Skin of body (tissue), 2 donors: ENCODE measurements around the gene OTOP2. TPM values are rescaled to one million over a fixed set of nuclear protein-coding genes. Genes with fewer than 3 reads are reported as not detected.

Experiments
- DNase-seq: peaks from one replicate; lab custom pipeline; 2025; lab: John Stamatoyannopoulos, UW
- total RNA-seq: library from RNA; depleted of rRNA; stranded (reverse); fragments of >200 nt; gene quantifications from one replicate; pipeline ENCODE4 v1.2.3, GENCODE V29; 2014

OTOP2 gene
- total RNA-seq, 1 donor from 2014 or later: not detected

DNA sequence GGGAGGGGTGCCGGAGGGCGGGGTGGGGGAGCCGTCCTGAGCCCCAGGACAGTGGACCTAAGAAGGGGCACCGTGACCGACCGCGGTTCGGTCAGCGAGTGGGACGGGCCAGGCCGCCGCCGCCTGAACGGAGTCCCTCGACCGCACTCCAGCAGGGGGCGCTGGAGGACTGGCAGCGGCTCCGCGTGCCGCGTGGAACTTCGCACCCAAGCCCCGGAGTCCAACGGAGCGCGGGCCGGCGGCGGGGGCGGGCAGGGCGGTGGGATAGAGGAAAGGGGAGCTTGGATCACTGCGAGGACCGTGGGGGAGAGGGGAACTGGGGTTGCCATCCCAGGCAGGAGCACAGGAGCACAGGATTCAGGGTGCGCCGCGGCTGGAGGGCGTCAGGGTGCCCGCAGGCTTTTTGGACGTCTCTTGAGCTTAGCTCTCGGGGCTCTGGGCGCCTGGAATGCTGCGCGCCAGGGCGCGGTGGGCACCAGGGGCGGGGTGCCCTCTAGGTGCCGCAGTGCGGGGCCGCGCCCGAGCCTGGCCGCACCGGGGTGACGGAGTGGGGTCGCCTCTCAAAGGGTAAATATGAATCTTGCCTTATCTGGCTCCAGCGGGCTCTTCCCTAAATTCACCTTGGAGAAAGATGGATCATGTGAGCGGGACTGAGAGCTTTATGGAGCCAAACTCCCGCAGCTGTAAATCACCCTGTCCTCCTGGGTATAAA lies 379 bp upstream of the OTOP2 start:
- no peak for DNase-seq

DNA sequence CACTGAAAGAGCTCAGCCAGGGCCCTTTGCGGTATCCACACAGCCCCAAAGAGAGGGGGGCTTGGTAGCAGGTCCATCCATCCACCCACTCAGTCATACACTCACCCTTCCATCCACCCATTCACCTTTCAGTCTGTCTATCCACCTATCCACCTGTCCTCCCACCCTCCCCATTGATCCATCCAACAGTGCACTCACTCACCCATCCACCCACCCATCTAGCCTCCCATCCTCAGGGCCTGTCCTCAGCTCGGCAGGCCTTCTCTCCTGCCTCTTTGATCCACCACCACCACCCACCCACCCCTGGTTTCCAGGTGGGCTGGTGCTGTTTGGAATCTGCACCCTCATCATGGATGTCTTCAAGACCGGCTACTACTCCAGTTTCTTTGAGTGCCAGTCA lies 1.2 kb downstream of the OTOP2 start:
- DNase-seq: no peak

DNA sequence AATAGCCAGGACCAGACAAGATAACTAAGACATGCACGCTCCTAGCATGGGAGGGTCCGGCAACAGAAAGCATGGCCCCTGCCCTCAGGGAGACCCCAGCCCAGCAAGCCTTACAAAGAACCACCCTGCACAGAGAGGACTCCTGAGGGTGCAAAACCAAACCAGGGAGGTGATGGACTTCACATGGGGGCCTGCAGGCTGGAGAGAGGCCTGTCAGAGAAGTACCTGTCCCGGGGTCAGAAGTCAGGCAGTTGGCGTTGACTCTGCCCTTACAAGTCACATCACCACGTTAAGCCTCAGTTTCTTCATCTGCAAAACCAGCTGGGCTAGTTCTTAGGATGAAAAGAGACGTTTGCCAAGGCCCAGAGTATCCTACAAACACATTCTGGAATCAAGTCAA lies 4.7 kb downstream of the OTOP2 start:
- no peak for DNase-seq

DNA sequence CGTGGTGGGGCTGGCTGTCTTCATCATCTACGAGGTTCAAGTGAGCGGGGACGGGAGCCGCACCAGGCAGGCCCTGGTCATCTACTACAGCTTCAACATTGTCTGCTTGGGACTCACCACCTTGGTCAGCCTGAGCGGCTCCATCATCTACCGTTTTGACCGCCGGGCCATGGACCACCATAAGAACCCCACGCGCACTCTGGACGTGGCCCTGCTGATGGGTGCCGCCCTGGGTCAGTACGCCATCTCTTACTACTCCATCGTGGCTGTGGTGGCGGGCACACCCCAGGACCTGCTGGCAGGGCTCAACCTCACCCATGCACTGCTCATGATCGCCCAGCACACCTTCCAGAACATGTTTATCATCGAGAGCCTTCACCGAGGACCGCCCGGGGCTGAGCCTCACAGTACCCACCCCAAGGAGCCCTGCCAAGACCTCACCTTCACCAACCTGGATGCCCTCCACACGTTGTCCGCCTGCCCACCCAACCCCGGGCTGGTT lies 6.5 kb downstream of the OTOP2 start:
- DNase-seq: no peak

DNA sequence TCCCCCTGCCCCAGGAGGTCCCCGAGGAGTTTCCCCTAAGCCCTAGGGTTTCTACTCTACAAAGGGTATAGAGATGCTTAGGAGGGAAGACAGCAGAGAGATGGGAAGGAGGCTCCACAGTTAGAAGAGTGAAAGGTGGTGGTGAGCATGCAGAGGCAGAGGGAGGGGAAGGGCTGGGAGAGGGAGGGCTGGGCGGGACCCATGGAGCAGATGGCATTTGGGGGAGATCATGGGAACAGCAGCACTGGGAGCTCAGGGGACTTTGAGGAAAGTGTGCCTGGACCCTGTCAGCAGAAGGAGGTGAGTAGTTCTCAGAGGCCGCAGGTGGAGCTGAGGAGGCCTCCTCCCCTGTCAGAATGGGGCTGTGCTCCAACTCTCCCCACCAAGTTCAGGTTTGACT lies 11.0 kb downstream of the OTOP2 start:
- DNase-seq: no peak

DNA sequence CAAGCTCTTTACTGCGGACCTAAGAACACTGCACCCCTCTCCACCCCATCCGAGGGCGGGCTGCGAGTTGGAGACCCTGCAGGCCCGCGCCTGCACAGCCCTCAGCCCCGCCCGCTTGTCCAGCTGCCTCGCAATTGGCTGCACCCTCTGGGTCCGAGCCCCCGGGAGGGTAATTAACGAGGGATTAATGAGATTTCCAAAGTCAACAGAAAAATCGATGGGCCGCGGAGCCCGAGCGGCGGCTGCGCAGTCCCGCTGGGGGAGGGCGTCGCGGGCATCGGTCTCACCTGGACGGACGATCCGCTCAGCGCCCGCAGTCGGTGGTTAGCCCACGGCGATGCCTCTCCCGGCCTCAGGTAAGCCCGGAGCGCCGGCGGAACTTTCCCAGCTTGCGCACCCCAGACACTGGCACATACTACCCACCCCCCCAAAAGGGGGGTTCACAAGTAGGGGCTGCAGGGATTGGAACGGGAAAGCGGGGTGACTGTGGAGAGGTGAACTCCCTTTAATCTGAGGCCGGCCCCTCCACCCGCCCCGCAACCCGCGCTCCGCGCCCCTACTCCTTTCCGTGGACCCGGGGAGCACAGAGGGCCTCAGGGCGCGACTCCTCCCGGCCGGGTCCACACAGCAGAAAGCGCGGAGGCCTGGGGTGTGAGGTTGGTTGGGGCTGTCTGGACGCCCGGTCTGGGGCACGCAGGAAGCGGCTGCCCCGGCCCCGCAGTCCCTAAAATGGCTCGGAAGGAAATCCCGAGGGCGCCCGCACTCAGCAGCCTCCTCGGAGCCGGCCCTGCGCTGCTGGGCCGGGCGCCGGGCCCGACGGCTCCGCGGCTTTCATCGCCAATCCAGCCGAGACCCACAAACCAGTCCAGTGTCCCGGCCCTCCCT lies 11.8 kb downstream of the OTOP2 start, which contains the start of gene OTOP3:
TSS of gene OTOP3 (plus strand) at position 314 of the 885 bp plus-strand sequence. CDS start at position 338, 24 bp downstream.
- DNase-seq: no peak

DNA sequence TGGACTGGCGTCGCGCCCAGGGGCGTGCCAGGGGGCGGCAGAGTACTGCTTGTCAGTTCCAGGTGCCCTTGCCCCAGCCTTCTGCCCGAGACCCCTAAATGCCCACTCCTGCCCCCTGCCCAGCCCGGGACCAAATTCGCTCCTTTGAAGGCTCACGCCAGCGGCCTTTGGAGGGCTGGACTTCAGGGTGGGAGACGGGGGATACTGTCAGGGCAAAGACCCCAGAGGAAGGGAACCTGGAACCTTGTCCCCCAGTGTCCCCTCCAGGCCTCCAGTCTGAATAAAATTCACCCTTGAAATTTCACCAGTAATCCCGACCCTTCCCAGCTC lies 12.4 kb downstream of the OTOP2 start:
- DNase-seq: no peak

DNA sequence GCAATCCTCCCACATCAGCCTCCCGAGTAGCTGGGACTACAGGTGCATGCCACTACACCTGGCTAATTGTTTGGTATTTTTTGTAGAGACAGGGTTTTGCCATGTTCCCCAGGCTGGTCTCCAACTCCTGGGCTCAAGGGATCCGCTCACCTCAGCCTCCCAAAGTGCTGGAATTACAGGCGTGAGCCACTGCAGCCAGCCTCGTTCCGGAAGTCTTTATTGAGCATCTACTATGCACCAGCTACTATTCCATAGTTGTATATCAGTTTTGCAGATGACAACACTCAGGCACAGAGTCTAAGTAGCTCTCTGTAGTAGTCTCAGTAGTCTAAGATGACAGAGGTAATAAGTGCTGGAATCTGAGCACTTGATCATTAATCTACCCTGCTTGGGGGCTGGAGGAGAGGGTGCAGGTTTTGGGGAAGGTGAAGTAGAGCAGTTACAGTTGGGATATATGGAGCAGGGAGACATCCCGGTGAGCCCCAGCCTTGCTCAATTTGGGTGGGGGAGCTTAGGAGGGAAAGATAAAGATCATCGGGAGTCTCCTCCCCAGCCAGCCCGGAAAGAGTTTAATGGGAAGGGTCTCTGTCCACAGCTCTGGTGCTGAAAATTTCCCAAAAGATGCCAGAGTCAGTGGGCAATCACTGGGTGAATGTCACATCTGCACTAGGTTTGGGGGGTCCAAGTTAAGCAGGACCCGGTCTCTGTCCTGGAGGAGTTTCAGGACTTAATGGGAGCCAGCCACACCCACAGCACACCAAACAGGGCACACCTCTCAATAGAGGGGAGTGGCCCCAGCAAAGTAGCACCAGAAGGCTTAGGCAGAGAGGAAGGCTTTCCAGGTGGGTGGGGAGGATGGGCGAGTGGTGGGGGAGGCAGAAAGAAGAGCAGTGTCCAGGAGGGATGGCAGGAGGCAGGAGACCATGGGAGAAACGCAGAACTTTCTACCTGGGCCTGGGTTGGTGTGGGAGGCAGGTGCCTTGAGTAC lies 13.3 kb downstream of the OTOP2 start:
- DNase-seq: no peak

DNA sequence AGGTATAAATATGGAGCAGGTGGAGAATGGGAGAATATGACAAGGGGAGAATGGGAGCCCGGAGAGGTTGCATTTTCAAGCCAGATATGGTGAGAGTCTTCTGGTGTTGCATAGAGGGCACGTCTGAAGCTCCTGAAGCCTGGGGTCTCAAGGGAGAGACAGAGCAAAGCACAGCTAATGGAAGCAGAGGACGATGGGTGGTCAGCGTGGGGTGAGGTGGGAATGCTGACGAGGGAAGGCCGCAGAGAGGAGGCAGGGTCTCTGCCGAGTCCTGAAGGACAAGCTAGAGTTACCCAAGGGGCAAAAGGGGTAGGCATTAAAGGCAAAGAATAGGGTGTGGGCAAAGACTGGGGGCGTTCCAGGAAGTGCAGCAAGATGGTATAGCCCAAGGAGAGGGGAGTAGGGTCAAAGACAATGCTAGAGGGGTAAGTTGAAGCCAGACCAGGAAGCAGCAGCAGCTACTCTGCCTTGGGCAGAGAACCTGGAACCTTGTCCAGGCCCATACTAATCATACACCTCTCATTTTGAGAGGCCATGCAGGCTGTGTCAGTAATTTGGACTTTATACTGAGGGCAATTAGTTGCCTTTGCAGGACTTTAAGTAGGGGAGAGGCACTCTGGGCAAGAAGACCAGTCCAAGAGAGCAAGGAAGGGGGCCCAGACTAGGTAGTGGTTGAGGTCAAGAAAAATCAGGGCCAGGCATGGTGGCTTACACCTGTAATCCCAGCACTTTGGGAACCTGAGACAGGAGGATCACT lies 14.3 kb downstream of the OTOP2 start:
- DNase-seq: no peak

DNA sequence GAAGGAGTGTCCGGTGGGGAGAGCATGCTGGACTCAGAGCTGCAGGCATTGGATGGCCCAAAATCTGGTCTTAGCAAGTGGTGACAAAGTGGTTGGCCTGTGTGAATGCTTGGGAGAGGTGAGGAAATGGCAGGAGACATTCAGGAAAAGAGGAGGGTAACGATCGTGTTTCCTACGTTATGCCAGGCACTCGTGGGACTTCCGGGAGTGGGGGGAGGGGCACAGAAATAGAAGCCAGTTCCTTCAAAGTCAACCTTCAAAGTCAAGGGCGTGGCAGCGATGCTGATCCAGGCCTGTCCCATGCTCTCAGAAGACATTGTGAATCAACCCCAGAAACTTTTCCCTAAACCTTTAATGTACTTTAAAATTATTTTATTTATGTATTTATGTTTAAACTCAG lies 15.5 kb downstream of the OTOP2 start:
- no peak for DNase-seq

DNA sequence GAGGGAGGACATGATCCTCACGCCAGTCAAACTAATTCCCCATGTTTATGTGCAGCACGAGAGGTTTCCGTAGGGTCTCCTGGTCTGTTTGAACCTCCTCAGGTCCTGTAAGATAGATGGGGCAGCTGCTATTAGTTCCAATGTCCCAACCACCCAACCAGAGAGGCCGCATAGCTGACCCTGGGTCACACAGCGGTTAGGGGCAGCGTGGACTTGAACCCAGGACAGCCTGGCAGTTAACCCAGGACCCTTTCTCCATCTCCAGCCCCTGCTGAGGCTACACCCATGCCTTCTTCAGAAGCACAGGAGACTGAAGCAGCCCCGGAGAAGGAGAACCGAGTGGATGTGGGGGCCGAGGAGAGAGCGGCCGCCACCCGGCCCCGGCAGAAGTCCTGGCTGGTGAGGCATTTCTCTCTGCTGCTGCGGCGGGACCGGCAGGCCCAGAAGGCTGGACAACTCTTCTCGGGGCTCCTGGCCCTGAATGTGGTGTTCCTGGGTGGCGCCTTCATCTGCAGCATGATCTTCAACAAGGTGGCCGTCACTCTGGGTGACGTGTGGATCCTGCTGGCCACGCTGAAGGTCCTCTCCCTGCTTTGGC lies 17.2 kb downstream of the OTOP2 start:
- no peak for DNase-seq

DNA sequence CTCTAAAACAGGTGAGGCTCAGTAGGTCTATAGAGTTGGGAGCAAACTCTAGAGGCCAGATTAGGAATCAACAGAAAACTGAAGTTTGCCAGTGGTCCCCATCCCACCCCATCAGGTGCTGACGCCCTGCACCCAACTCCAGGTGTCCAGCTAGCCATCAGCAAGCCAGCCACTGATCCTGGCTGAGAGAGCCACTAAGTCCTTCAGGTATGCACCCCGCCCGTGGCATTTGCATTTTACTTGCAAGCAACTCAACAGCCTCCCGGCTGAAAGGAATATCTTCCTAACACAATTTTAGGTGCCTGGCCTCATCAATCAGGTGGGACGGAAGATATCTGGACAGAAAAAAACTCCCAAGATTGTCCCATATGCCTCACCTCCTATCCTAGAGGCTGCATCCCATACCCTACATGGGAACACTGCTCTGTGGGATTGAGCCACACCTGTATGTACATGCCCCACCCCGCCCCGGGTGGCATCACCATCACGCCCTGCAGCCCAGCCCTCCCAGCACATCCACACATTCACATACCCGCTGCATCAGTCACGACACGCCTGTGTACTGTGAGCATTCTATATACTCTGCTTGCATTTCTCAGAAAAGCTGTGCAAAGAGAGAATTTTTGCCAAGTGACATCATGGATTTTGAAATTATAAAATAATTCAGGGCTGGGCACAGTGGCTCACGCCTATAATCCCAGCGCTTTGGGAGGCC lies 19.9 kb downstream of the OTOP2 start:
- DNase-seq: no peak

DNA sequence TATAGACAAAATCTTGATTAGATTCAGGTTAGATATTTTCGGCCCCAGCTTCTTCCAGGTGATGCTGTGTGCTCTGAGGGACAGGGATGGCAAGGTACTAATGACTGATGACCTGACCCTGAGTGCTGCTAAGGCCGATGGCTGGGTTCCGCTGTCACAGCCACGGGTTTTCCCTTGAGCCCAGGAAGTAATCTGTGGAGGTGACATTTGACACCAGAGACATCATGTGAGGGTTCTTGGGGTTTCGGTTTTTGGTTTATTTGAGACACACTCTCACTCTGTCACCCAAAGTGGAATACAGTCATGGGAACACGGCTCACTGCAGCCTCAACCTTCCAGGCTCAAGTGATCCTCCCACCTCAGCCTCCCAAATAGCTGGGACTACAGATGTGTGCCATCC lies 21.5 kb downstream of the OTOP2 start:
- DNase-seq: no peak

DNA sequence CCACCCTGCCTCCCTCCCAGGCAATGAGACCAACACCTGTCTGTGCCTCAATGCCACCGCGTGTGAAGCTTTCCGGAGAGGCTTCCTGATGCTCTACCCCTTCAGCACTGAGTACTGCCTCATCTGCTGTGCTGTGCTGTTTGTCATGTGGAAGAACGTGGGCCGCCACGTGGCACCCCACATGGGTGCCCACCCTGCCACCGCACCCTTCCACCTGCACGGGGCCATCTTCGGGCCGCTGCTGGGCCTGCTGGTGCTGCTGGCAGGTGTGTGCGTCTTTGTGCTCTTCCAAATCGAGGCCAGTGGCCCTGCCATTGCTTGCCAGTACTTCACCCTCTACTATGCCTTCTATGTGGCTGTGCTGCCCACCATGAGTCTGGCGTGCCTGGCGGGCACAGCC lies 22.6 kb downstream of the OTOP2 start:
- no peak for DNase-seq

DNA sequence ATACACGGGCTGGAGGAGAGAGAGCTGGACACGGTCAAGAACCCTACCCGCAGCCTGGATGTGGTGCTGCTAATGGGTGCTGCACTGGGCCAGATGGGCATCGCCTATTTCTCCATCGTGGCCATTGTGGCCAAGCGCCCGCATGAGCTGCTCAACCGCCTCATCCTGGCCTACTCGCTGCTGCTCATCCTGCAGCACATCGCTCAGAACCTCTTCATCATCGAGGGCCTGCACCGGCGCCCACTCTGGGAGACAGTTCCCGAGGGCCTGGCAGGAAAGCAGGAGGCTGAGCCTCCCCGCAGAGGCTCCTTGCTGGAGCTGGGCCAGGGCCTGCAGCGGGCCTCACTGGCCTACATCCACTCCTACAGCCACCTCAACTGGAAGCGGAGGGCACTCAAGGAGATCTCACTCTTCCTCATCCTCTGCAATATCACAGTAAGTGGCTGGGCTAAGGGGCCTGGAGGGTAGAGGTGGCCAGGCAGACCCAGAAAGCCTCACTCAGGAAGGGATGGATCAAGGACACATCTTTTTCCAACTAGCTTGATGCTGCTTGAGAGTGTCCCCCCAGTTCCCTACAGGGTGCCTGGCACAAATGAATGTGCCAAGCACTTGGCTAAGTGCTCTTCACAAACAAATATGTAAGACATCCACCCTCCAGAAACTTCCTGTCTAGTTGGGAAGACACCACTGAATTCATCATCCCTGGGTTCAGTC lies 23.1 kb downstream of the OTOP2 start:
- DNase-seq: no peak

DNA sequence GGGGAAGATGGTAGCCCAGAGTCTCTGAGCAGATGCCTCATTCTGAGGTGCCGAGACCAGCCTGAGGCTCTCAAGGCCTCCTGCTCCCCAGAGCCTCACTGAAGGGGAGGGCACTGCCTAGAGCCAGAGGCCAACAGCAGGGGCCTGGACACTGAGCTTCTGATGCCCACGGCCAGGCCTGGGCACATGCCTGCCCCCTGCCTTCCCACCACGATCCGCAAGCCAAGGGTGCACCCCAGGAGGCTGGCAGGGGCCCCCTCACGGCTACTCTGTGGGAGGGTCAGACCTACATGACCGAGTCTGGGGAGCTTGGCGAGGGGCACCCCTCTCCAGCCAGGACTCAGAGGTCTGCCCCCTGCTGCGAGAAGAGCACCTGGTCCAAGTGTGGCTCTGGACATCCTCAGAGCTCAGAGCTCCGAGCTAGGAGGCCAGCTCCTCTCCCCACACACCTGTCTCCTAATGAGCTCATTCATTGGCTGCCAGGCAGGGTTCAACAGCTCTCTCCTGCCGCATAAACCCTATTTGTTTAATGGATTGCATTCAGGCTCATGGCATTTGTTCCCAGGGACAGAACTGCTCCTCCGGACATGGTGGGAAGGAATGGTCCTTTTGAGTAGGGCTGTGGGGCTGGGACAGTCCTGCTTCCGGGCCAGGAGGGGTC lies 25.5 kb downstream of the OTOP2 start:
- no peak for DNase-seq

DNA sequence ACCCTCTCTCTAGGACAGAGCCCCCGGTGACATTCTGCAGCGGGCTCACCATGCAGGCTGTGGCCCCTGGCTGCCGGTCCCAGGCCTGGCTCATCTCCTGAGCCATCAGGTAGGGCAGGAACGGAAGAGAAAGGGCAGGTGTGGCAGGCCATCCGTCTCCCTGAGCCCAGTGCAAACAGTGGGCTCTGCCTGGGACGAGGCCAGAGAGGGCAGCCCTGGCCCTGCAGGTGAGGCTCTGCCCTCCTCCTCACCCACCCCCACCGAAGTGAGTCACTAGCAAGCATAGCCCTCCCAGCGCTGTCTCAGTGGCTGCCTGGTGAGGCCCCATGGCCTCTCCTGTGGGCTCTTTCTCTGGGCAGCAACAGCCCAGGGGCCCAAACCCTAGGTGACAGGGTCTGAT lies 26.1 kb downstream of the OTOP2 start:
- no peak for DNase-seq

DNA sequence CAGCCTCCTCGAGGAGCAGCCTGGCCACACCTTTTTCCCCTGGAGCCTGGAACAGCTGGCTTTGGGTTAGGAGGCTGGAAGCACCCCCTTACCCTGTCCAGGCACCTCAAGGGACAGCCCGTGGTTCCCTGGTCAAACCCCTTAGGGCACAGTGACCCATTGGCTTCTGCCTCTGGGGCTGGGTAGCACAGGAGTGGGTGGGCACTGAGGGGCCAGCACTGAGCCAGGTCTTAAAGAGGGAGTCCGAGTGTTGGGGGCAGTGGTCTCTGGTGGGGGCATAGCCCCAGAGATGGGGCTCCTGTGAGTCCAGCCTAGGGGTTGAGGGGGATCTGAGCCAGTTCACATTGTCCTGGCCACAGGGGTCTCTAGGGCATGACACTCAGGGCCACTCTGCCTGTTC lies 27.0 kb downstream of the OTOP2 start:
- no peak for DNase-seq
